Ovary (tissue), 3 donors: Measurements from ENCODE around the gene HIF1AN.

Experiments
- EP300 ChIP-seq: sonication (generic); formaldehyde crosslinking; IDR thresholded peaks from one replicate; pipeline ENCODE4 v1.6.1; 2017; ENCODE audit warnings: antibody characterized with exemption
- POLR2A ChIP-seq: fragments of 450-650 bp; IDR thresholded peaks from one replicate; pipeline ENCODE4 v1.6.1; 2017; ENCODE audit warnings: antibody characterized with exemption, mild to moderate bottlenecking, moderate library complexity
- TF ChIP-seq, protein P1 (sequence below), 3 donors: fragments of 450-650 bp in 2 of 3; fragments of 200-600 bp in 1 of 3; IDR thresholded peaks; one replicate each; pipeline versions ENCODE4 v1.5.1 to v1.8.0; 2016 to 2022; ENCODE audit warnings: antibody characterized with exemption in 3 of 3, mild to moderate bottlenecking in 1 of 3
- donor health status: DM: no; HTN: no; CAD: no.

DNA sequence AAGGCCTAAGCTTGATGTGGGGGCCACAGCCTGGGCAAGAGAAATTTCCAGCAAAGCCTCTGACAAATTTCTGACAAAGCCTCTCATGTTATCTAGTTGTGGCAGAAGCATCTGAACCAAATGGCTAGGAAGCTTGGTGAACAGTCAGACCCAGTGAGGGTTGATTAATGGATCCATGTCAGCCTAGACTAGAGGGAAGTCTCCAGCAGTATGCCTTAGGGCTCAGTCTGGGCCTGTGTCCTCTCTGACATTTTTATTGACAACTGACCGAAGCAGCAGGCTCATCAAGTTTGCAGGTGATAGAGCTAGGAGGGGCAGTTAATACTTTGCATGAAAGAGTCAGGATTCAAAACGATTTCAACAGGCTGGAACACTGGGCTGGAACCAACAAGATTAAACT is 25.3 kb downstream of the HIF1AN start:
- TF ChIP-seq POLR2A (no peak), EP300 (no peak)
- TF ChIP-seq, protein P1, sequence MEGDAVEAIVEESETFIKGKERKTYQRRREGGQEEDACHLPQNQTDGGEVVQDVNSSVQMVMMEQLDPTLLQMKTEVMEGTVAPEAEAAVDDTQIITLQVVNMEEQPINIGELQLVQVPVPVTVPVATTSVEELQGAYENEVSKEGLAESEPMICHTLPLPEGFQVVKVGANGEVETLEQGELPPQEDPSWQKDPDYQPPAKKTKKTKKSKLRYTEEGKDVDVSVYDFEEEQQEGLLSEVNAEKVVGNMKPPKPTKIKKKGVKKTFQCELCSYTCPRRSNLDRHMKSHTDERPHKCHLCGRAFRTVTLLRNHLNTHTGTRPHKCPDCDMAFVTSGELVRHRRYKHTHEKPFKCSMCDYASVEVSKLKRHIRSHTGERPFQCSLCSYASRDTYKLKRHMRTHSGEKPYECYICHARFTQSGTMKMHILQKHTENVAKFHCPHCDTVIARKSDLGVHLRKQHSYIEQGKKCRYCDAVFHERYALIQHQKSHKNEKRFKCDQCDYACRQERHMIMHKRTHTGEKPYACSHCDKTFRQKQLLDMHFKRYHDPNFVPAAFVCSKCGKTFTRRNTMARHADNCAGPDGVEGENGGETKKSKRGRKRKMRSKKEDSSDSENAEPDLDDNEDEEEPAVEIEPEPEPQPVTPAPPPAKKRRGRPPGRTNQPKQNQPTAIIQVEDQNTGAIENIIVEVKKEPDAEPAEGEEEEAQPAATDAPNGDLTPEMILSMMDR (IDR thresholded peaks at IDR 0.05) = no peak
